SK-N-SH (cell line): ENCODE results near the gene HBA1. TPM values are rescaled to one million over a fixed set of nuclear protein-coding genes. Genes with fewer than 3 reads are reported as not detected.

Source experiments
- CTCF ChIA-PET: fragments of 300-600, 350-600 bp; formaldehyde crosslinking; extraction: SDS; loops from one replicate; lab custom pipeline; 2021; lab: Yijun Ruan, JAX
- POLR2A ChIA-PET: fragments of 350-600 bp; sonication (Branson Sonifier 250); formaldehyde crosslinking; extraction: SDS; loops from one replicate; lab custom pipeline; 2020; ENCODE audit warnings: antibody characterized with exemption, inconsistent platforms; lab: Yijun Ruan, JAX
- DNase-seq: peaks from one replicate; pipeline ENCODE4 v3.0.0; 2012
- H2AFZ ChIP-seq: fragments of 200-600 bp; sonication (generic); 2 replicates; pipeline ENCODE4 v1.8.1; 2016; ENCODE audit warnings: antibody characterized with exemption, mild to moderate bottlenecking, low read depth
- H3F3A ChIP-seq: fragments of 200-600 bp; sonication (generic); replicated peaks from 2 replicates; pipeline ENCODE3; 2016; ENCODE audit warnings: antibody characterized with exemption, mild to moderate bottlenecking; ENCODE audit not compliant: insufficient read depth
- H3K27ac ChIP-seq, 2 experiments: fragments of 200-500 bp in 1 of 2; fragments of 200-600 bp in 1 of 2; sonication (Bioruptor generic) in 1 of 2; sonication (generic), shearing (Covaris generic) in 1 of 2; 2 replicates each; pipeline versions ENCODE4 v1.5.1 to v1.6.1; 2014 to 2016; ENCODE audit warnings: low read depth in 2 of 2, inconsistent platforms in 1 of 2, low read length in 1 of 2, mild to moderate bottlenecking in 1 of 2, mixed read lengths in 1 of 2
- H3K27me3 ChIP-seq: fragments of 200-600 bp; sonication (generic), shearing (Covaris generic); 2 replicates; pipeline ENCODE4 v1.6.1; 2016; ENCODE audit warnings: mixed run types; ENCODE audit not compliant: insufficient read depth
- H3K36me3 ChIP-seq, 2 experiments: fragments of 200-500 bp in 1 of 2; fragments of 200-600 bp in 1 of 2; sonication (Bioruptor generic) in 1 of 2; sonication (generic) in 1 of 2; replicated peaks in 1 of 2; 2 replicates each; pipeline versions ENCODE3 to v1.5.1; 2014 to 2016; ENCODE audit warnings: low read length in 1 of 2, mild to moderate bottlenecking in 1 of 2; ENCODE audit not compliant: insufficient read depth in 2 of 2, control insufficient read depth in 1 of 2
- H3K4me1 ChIP-seq, 2 experiments: fragments of 200-500 bp in 1 of 2; fragments of 200-600 bp in 1 of 2; sonication (Bioruptor generic) in 1 of 2; sonication (generic), shearing (Covaris generic) in 1 of 2; 2 replicates each; pipeline versions ENCODE4 v1.5.1 to v1.6.1; 2014 to 2016; ENCODE audit warnings: low read depth in 1 of 2, low read length in 1 of 2, mixed run types in 1 of 2; ENCODE audit not compliant: insufficient read depth in 2 of 2, control insufficient read depth in 1 of 2
- H3K4me2 ChIP-seq: fragments of 200-600 bp; sonication (generic), shearing (Covaris generic); 2 replicates; pipeline ENCODE4 v1.6.1; 2017; ENCODE audit warnings: mixed run types
- H3K4me3 ChIP-seq, 2 experiments: fragments of 200-500 bp in 1 of 2; fragments of 200-600 bp in 1 of 2; sonication (Bioruptor generic) in 1 of 2; sonication (generic), shearing (Covaris generic) in 1 of 2; 2 replicates each; pipeline versions ENCODE4 v1.5.1 to v1.8.1; 2014 to 2016; ENCODE audit warnings: low read depth in 2 of 2, inconsistent platforms in 1 of 2, low read length in 1 of 2, mild to moderate bottlenecking in 1 of 2, mixed read lengths in 1 of 2, moderate library complexity in 1 of 2
- H3K79me2 ChIP-seq: fragments of 200-600 bp; sonication (generic); 2 replicates; pipeline ENCODE4 v1.8.1; 2017; ENCODE audit warnings: mild to moderate bottlenecking; ENCODE audit not compliant: insufficient read depth
- H3K9ac ChIP-seq: fragments of 200-600 bp; sonication (generic); 2 replicates; pipeline ENCODE4 v1.6.1; 2017; ENCODE audit warnings: mixed run types
- H3K9me2 ChIP-seq: fragments of 200-600 bp; sonication (generic); 2 replicates; pipeline ENCODE4 v1.6.1; 2017; ENCODE audit warnings: mixed run types
- H3K9me3 ChIP-seq: fragments of 200-600 bp; sonication (generic); 2 replicates; pipeline ENCODE4 v1.6.1; 2017; ENCODE audit warnings: mixed run types, mild to moderate bottlenecking, moderate library complexity
- H4K20me1 ChIP-seq: fragments of 200-600 bp; sonication (generic); 2 replicates; pipeline ENCODE4 v1.6.1; 2017; ENCODE audit warnings: mild to moderate bottlenecking, mixed run types; ENCODE audit not compliant: insufficient read depth
- ELF1 ChIP-seq: IDR thresholded peaks from 2 replicates; pipeline ENCODE4 v1.4.0; 2012
- FOSL2 ChIP-seq: IDR thresholded peaks from 2 replicates; pipeline ENCODE4 v1.4.0; 2012; ENCODE audit warnings: low read depth, mild to moderate bottlenecking, moderate library complexity, borderline replicate concordance
- GABPA ChIP-seq: IDR thresholded peaks from 2 replicates; pipeline ENCODE4 v1.4.0; 2012; ENCODE audit warnings: low read depth, mild to moderate bottlenecking
- JUND ChIP-seq: IDR thresholded peaks from 2 replicates; pipeline ENCODE4 v1.4.0; 2012
- MEF2A ChIP-seq: IDR thresholded peaks from 2 replicates; pipeline ENCODE4 v1.4.0; 2012; ENCODE audit warnings: low read depth, borderline replicate concordance
- NFIC ChIP-seq: IDR thresholded peaks from 2 replicates; pipeline ENCODE4 v1.4.0; 2012; ENCODE audit warnings: borderline replicate concordance
- POLR2AphosphoS5 ChIP-seq: IDR thresholded peaks from 2 replicates; pipeline ENCODE4 v1.6.1; 2012; ENCODE audit warnings: low read depth, low read length
- RAD21 ChIP-seq: IDR thresholded peaks from 2 replicates; pipeline ENCODE4 v1.6.1; 2012; ENCODE audit warnings: mild to moderate bottlenecking, low read length
- RCOR1 ChIP-seq: fragments of 150-350 bp; IDR thresholded peaks from 2 replicates; pipeline ENCODE4 v1.6.1; 2017; ENCODE audit warnings: antibody characterized with exemption, low read length
- RXRA ChIP-seq: IDR thresholded peaks from 2 replicates; pipeline ENCODE4 v1.4.0; 2012; ENCODE audit warnings: low read depth, mild to moderate bottlenecking, borderline replicate concordance
- TCF12 ChIP-seq: IDR thresholded peaks from 2 replicates; pipeline ENCODE4 v1.4.0; 2012
- TEAD4 ChIP-seq: IDR thresholded peaks from 2 replicates; pipeline ENCODE4 v1.4.0; 2012; ENCODE audit warnings: mild to moderate bottlenecking, borderline replicate concordance; ENCODE audit not compliant: insufficient read depth
- YY1 ChIP-seq: IDR thresholded peaks from 2 replicates; pipeline ENCODE4 v1.4.0; 2012; ENCODE audit warnings: low read depth, mild to moderate bottlenecking
- WGBS: methylation state at CpG from one replicate; pipeline ENCODE4 v1.1.6; 2017; ENCODE audit warnings: low lambda C conversion rate; 5-methylcytosine and 5-hydroxymethylcytosine counted together
- polyA plus RNA-seq, 3 experiments: library from polyadenylated mRNA; depleted of rRNA; stranded (reverse); fragments of >200 nt; gene quantifications; 2 replicates each; pipeline ENCODE4 v1.2.3, GENCODE V29; 2012
- TF ChIP-seq, protein P1 (sequence below): IDR thresholded peaks from 2 replicates; pipeline ENCODE4 v1.4.0; 2012; ENCODE audit warnings: low read depth, borderline replicate concordance
- TF ChIP-seq, protein P2 (sequence below): fragments of 150-350 bp; IDR thresholded peaks from 2 replicates; pipeline ENCODE4 v1.6.1; 2017; ENCODE audit warnings: antibody characterized with exemption, low read length, low read depth, borderline replicate concordance
- TF ChIP-seq, protein P3 (sequence below): IDR thresholded peaks from 2 replicates; pipeline ENCODE4 v1.4.0; 2012; ENCODE audit warnings: low read depth, borderline replicate concordance
- TF ChIP-seq, protein P4 (sequence below): IDR thresholded peaks from 2 replicates; pipeline ENCODE4; 2012
- TF ChIP-seq, protein P5 (sequence below): fragments of 150-350 bp; IDR thresholded peaks from 2 replicates; pipeline ENCODE4 v1.6.1; 2016; ENCODE audit warnings: mild to moderate bottlenecking, low read depth, low read length
- TF ChIP-seq, protein P6 (sequence below): IDR thresholded peaks from 2 replicates; pipeline ENCODE4 v1.4.0; 2012; ENCODE audit warnings: low read depth

The HBA1 gene
- polyA plus RNA-seq, 1 of the 3 experiments (the other 2 are of a cell fraction): not detected

DNA sequence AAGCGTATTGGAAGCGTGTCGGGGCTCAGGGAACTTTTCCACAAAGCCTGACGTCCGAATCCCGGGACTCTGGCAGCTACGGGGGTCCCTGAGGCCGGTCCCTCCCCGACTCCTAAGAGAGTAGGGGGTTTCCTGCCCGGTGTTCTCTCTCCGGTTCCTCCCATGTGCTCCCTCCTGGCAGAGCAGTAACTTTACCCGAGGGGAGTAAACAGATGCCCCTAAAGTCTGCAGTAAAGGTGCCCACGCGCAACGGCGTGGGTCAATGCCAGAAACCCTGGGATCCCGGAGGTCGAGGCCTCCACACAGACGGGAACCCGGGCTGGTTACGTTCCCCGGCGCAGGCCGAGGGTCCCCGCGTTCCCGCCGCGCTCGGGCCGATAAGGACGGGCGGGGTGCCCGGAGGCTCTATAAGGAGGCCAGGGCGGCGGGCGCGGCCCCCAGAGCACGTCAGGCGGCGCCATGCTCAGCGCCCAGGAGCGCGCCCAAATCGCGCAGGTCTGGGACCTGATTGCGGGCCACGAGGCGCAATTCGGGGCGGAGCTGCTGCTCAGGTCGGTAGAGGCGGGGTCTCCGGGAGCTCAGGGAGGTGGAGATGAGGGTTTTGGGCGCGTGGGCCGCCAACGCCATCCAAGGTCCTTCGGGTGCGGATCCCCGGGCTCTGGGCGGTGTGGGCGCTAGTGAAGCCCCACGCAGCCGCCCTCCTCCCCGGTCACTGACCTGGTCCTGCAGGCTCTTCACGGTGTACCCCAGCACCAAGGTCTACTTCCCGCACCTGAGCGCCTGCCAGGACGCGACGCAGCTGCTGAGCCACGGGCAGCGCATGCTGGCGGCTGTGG, 10.7 kb upstream of the HBA1 start, which contains the start of gene HBM:
Gene HBM (plus strand): TSS at position 440 of the 836 bp plus-strand sequence. CDS start 20 bp downstream, at position 460.
- CTCF ChIA-PET: interaction anchor here (1.0 to 2.8 kb wide), 9 partner anchors 10 to 196 kb away, joined by 3 to 18 read pairs (median 5); partner anchors contain the start of gene HBQ1
- peaks cover 28% of the 10 kb centered on the region for H3K27me3 ChIP-seq
- H3K79me2 ChIP-seq: no peaks in the 10 kb centered on the region
- H3K4me1 ChIP-seq: peaks cover 0 to 13% of the 10 kb centered on the region in 2 experiments; a peak in 1 of 4 replicates
- H3K9me3 ChIP-seq: no peaks in the 10 kb centered on the region
- no peaks in the 10 kb centered on the region for H3K36me3 ChIP-seq
- peaks cover 4% of the 10 kb centered on the region; the same call in 1 of the 2 replicates for H4K20me1 ChIP-seq
- POLR2A ChIA-PET: no interaction called here
- TF ChIP-seq, protein P1, sequence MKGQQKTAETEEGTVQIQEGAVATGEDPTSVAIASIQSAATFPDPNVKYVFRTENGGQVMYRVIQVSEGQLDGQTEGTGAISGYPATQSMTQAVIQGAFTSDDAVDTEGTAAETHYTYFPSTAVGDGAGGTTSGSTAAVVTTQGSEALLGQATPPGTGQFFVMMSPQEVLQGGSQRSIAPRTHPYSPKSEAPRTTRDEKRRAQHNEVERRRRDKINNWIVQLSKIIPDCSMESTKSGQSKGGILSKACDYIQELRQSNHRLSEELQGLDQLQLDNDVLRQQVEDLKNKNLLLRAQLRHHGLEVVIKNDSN: no peak
- TF ChIP-seq POLR2AphosphoS5 (no peak), JUND (no peak), ELF1 (no peak), NFIC (no peak), RCOR1 (no peak), MEF2A (no peak), GABPA (no peak), RAD21 (no peak), RXRA (no peak), TEAD4 (no peak), FOSL2 (no peak), TCF12 (no peak), YY1 (no peak)
- TF ChIP-seq, protein P2, sequence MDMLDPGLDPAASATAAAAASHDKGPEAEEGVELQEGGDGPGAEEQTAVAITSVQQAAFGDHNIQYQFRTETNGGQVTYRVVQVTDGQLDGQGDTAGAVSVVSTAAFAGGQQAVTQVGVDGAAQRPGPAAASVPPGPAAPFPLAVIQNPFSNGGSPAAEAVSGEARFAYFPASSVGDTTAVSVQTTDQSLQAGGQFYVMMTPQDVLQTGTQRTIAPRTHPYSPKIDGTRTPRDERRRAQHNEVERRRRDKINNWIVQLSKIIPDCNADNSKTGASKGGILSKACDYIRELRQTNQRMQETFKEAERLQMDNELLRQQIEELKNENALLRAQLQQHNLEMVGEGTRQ: no peak
- TF ChIP-seq, protein P3, sequence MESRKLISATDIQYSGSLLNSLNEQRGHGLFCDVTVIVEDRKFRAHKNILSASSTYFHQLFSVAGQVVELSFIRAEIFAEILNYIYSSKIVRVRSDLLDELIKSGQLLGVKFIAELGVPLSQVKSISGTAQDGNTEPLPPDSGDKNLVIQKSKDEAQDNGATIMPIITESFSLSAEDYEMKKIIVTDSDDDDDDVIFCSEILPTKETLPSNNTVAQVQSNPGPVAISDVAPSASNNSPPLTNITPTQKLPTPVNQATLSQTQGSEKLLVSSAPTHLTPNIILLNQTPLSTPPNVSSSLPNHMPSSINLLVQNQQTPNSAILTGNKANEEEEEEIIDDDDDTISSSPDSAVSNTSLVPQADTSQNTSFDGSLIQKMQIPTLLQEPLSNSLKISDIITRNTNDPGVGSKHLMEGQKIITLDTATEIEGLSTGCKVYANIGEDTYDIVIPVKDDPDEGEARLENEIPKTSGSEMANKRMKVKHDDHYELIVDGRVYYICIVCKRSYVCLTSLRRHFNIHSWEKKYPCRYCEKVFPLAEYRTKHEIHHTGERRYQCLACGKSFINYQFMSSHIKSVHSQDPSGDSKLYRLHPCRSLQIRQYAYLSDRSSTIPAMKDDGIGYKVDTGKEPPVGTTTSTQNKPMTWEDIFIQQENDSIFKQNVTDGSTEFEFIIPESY: no peak
- TF ChIP-seq, protein P4, sequence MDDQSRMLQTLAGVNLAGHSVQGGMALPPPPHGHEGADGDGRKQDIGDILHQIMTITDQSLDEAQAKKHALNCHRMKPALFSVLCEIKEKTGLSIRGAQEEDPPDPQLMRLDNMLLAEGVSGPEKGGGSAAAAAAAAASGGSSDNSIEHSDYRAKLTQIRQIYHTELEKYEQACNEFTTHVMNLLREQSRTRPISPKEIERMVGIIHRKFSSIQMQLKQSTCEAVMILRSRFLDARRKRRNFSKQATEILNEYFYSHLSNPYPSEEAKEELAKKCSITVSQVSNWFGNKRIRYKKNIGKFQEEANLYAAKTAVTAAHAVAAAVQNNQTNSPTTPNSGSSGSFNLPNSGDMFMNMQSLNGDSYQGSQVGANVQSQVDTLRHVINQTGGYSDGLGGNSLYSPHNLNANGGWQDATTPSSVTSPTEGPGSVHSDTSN: no peak
- TF ChIP-seq, protein P5, sequence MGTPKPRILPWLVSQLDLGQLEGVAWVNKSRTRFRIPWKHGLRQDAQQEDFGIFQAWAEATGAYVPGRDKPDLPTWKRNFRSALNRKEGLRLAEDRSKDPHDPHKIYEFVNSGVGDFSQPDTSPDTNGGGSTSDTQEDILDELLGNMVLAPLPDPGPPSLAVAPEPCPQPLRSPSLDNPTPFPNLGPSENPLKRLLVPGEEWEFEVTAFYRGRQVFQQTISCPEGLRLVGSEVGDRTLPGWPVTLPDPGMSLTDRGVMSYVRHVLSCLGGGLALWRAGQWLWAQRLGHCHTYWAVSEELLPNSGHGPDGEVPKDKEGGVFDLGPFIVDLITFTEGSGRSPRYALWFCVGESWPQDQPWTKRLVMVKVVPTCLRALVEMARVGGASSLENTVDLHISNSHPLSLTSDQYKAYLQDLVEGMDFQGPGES: no peak
- TF ChIP-seq, protein P6, sequence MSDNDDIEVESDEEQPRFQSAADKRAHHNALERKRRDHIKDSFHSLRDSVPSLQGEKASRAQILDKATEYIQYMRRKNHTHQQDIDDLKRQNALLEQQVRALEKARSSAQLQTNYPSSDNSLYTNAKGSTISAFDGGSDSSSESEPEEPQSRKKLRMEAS: no peak
- TF ChIP-seq, all 33 proteins: peak for 0
- DNase-seq: peak; percentile 59
- no peaks in the 10 kb centered on the region for H3F3A ChIP-seq
- peak within 1 kb of the TSS; percentile 74 for H3K4me2 ChIP-seq
- 3% methylated on average over 16 of the region's 75 CpGs for WGBS
- H3K9ac ChIP-seq: no peak within 1 kb of the TSS
- no peak within 1 kb of the TSS for H3K27ac ChIP-seq
- H3K9me2 ChIP-seq: no peaks in the 10 kb centered on the region
- no peak within 1 kb of the TSS for H2AFZ ChIP-seq
- H3K4me3 ChIP-seq: peak within 1 kb of the TSS in 1 of 2 experiments; percentile 32; a peak in 2 of 4 replicates
